Ovary (tissue), 3 donors: ENCODE measurements around the gene COMMD4.

Experiments
- POLR2A ChIP-seq: fragments of 450-650 bp; IDR thresholded peaks from one replicate; pipeline ENCODE4 v1.6.1; 2017; ENCODE audit warnings: antibody characterized with exemption, mild to moderate bottlenecking, moderate library complexity
- TF ChIP-seq, protein P1 (sequence below), 3 donors: fragments of 450-650 bp in 2 of 3; fragments of 200-600 bp in 1 of 3; IDR thresholded peaks; one replicate each; pipeline versions ENCODE4 v1.5.1 to v1.8.0; 2016 to 2022; ENCODE audit warnings: antibody characterized with exemption in 3 of 3, mild to moderate bottlenecking in 1 of 3
- donor health status: DM: no; HTN: no; CAD: no.

DNA sequence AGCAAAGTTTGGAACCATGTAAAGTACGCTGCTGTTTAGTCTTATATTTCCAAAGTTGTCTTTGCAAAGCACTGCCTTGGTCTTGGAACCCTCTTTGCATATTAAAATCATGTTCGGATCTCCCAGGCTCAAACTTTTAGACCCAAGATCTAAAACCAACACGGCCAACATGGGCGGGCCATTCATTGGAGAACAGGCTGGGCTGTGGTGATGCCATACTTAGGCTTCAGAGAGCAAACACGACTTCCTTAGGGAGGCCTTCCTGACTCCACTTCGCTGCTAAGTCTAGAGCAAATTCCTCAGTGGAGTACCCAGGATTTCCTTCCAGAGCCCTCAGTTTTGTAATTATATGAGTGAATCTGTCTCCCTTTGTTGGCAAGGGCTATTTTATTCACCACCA is 29.0 kb downstream of the COMMD4 start:
- TF ChIP-seq, protein P1, sequence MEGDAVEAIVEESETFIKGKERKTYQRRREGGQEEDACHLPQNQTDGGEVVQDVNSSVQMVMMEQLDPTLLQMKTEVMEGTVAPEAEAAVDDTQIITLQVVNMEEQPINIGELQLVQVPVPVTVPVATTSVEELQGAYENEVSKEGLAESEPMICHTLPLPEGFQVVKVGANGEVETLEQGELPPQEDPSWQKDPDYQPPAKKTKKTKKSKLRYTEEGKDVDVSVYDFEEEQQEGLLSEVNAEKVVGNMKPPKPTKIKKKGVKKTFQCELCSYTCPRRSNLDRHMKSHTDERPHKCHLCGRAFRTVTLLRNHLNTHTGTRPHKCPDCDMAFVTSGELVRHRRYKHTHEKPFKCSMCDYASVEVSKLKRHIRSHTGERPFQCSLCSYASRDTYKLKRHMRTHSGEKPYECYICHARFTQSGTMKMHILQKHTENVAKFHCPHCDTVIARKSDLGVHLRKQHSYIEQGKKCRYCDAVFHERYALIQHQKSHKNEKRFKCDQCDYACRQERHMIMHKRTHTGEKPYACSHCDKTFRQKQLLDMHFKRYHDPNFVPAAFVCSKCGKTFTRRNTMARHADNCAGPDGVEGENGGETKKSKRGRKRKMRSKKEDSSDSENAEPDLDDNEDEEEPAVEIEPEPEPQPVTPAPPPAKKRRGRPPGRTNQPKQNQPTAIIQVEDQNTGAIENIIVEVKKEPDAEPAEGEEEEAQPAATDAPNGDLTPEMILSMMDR (IDR thresholded peaks at IDR 0.05), result no peak
- no peak for TF ChIP-seq POLR2A
